ENCODE measurements around the gene AUTS2.

- TF ChIP-seq CTCF (IDR thresholded peaks at IDR 0.05; ENCODE audit: insufficient read depth, low read length) = no peak
- TF ChIP-seq SPI1 (IDR thresholded peaks at IDR 0.05; ENCODE audit: borderline replicate concordance, low read depth) = no peak
- no peak for TF ChIP-seq GABPA (IDR thresholded peaks at IDR 0.05; ENCODE audit: low read depth)
Observed at GRCh38 chr7:70120851-70121250, 522.6 kb downstream of the AUTS2 start.

All from HL-60 (cell line).